ENCODE results near the gene SKAP2.

SKAP2 gene

GRCh38 chr7:26864309-26865093, at the start of gene SKAP2:
TSS of gene SKAP2 (minus strand) at chr7:26864590. CDS start at chr7:26864429, 161 bp downstream.
- peak; percentile 97 for DNase-seq (ENCODE audit: low spot score)

GRCh38 chr7:26912933-26913536, 48.6 kb upstream of the SKAP2 start:
- DNase-seq (ENCODE audit: low spot score), result no peak

- DNase-seq (ENCODE audit: low spot score), result no peak
Measured at GRCh38 chr7:26912338-26912737, 47.9 kb upstream of the SKAP2 start.

- DNase-seq (ENCODE audit: low spot score), result no peak
Measured at GRCh38 chr7:26910221-26910620, 45.8 kb upstream of the SKAP2 start.

GRCh38 chr7:26900251-26900650, 35.9 kb upstream of the SKAP2 start:
- no peak for DNase-seq (ENCODE audit: low spot score)

- DNase-seq (ENCODE audit: low spot score), result no peak
Measured at GRCh38 chr7:26899519-26899918, 35.1 kb upstream of the SKAP2 start.

- DNase-seq (ENCODE audit: low spot score), result no peak
Measured at GRCh38 chr7:26898891-26899290, 34.5 kb upstream of the SKAP2 start.

GRCh38 chr7:26897928-26898327, 33.5 kb upstream of the SKAP2 start:
- no peak for DNase-seq (ENCODE audit: low spot score)

GRCh38 chr7:26891400-26892350, 27.3 kb upstream of the SKAP2 start:
- no peak for DNase-seq (ENCODE audit: low spot score)

- DNase-seq (ENCODE audit: low spot score), result no peak
Measured at GRCh38 chr7:26880852-26881251, 16.5 kb upstream of the SKAP2 start.

- DNase-seq (ENCODE audit: low spot score), result no peak
Measured at GRCh38 chr7:26879671-26880070, 15.3 kb upstream of the SKAP2 start.

- no peak for DNase-seq (ENCODE audit: low spot score)
Measured at GRCh38 chr7:26868841-26869495, 4.6 kb upstream of the SKAP2 start.

- DNase-seq (ENCODE audit: low spot score), result no peak
Measured at GRCh38 chr7:26865094-26865388, 651 bp upstream of the SKAP2 start.

- peak; percentile 31 for DNase-seq (ENCODE audit: low spot score)
Measured at GRCh38 chr7:26863518-26864308, 677 bp downstream of the SKAP2 start.

- DNase-seq (ENCODE audit: low spot score), result no peak
Measured at GRCh38 chr7:26862834-26863233, 1.6 kb downstream of the SKAP2 start.

- no peak for DNase-seq (ENCODE audit: low spot score)
Measured at GRCh38 chr7:26861050-26861449, 3.3 kb downstream of the SKAP2 start.

GRCh38 chr7:26860361-26860760, 4.0 kb downstream of the SKAP2 start:
- no peak for DNase-seq (ENCODE audit: low spot score)

GRCh38 chr7:26859720-26860119, 4.7 kb downstream of the SKAP2 start:
- no peak for DNase-seq (ENCODE audit: low spot score)

- DNase-seq (ENCODE audit: low spot score), result no peak
Measured at GRCh38 chr7:26858735-26859134, 5.7 kb downstream of the SKAP2 start.

GRCh38 chr7:26858241-26858715, 6.1 kb downstream of the SKAP2 start:
- DNase-seq (ENCODE audit: low spot score), result no peak

- no peak for DNase-seq (ENCODE audit: low spot score)
Measured at GRCh38 chr7:26857506-26858240, 6.7 kb downstream of the SKAP2 start.
